Measurements from ENCODE around the gene TCHP. TPM values are rescaled to one million over a fixed set of nuclear protein-coding genes. Genes with fewer than 3 reads are reported as not detected.

TCHP gene
- polyA plus RNA-seq, 1 donor from 2014 or later = 12.8 TPM

DNA sequence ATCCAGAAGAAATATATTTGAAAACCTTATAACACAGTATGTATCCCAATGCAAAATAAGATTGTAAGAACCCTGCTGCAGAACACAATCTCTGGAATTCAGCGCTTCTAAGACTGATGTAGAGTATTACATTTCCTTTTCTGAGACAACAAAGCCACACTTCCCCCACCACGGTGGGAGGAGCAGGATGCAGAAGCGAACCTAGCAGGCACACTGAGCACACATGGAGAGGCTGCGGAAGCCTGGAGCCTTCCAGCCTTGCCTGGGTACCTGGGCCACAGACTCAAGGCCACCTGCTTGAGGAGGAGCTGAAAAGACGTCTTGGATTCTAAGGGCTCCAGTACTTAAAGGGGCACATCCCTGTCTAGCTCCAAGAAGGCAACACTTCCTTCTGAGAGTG is 46.4 kb downstream of the TCHP start:
- no peak for TF ChIP-seq SMC3 (conservative IDR thresholded peaks at IDR 0.05; ENCODE audit: poor library complexity)
- TF ChIP-seq MXI1 (conservative IDR thresholded peaks at IDR 0.05; ENCODE audit: poor library complexity, severe bottlenecking) = no peak
- TF ChIP-seq POLR2AphosphoS5 (IDR thresholded peaks at IDR 0.05) = no peak
- no peak for TF ChIP-seq RAD21 (conservative IDR thresholded peaks at IDR 0.05)
- no peak for TF ChIP-seq EP300 (conservative IDR thresholded peaks at IDR 0.05; ENCODE audit: poor library complexity, severe bottlenecking)
- TF ChIP-seq, protein P1, sequence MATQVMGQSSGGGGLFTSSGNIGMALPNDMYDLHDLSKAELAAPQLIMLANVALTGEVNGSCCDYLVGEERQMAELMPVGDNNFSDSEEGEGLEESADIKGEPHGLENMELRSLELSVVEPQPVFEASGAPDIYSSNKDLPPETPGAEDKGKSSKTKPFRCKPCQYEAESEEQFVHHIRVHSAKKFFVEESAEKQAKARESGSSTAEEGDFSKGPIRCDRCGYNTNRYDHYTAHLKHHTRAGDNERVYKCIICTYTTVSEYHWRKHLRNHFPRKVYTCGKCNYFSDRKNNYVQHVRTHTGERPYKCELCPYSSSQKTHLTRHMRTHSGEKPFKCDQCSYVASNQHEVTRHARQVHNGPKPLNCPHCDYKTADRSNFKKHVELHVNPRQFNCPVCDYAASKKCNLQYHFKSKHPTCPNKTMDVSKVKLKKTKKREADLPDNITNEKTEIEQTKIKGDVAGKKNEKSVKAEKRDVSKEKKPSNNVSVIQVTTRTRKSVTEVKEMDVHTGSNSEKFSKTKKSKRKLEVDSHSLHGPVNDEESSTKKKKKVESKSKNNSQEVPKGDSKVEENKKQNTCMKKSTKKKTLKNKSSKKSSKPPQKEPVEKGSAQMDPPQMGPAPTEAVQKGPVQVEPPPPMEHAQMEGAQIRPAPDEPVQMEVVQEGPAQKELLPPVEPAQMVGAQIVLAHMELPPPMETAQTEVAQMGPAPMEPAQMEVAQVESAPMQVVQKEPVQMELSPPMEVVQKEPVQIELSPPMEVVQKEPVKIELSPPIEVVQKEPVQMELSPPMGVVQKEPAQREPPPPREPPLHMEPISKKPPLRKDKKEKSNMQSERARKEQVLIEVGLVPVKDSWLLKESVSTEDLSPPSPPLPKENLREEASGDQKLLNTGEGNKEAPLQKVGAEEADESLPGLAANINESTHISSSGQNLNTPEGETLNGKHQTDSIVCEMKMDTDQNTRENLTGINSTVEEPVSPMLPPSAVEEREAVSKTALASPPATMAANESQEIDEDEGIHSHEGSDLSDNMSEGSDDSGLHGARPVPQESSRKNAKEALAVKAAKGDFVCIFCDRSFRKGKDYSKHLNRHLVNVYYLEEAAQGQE (IDR thresholded peaks at IDR 0.05; ENCODE audit: borderline replicate concordance) = no peak
- TF ChIP-seq EZH2 (IDR thresholded peaks at IDR 0.05; ENCODE audit: borderline replicate concordance, insufficient read depth, low read length, poor library complexity, severe bottlenecking) = no peak
- TF ChIP-seq, protein P2, sequence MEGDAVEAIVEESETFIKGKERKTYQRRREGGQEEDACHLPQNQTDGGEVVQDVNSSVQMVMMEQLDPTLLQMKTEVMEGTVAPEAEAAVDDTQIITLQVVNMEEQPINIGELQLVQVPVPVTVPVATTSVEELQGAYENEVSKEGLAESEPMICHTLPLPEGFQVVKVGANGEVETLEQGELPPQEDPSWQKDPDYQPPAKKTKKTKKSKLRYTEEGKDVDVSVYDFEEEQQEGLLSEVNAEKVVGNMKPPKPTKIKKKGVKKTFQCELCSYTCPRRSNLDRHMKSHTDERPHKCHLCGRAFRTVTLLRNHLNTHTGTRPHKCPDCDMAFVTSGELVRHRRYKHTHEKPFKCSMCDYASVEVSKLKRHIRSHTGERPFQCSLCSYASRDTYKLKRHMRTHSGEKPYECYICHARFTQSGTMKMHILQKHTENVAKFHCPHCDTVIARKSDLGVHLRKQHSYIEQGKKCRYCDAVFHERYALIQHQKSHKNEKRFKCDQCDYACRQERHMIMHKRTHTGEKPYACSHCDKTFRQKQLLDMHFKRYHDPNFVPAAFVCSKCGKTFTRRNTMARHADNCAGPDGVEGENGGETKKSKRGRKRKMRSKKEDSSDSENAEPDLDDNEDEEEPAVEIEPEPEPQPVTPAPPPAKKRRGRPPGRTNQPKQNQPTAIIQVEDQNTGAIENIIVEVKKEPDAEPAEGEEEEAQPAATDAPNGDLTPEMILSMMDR (IDR thresholded peaks at IDR 0.05; ENCODE audit: poor library complexity, severe bottlenecking) = no peak
- H3K4me2 ChIP-seq (ENCODE audit: low read length) = no peak overlapping the region

DNA sequence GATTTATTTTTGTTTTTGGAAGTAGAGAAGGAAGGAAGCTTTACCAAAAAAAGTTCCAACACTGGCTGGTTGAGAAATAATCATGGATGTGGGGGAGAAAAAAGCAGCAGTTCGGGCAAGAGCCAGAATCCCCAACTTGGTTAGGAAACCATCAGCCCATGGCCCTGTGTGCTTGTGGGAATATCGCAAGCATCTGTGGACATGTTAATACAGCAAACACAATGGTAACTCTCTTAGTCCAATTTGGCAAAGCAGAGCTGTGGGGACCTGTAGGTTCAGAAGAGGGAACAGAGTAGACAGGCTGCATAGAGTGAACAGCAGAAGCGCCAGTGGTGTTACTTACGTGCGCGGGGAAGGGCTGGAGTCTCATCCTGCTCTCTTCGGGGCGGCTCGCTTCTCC is 46.8 kb downstream of the TCHP start:
- Histone ChIP-seq H4K20me1 (ENCODE audit: insufficient read depth) (no peaks in the 10 kb centered on the region), H3K36me3 (ENCODE audit: insufficient read depth, low read length) (peaks cover 7% of the 10 kb centered on the region), H3F3A (ENCODE audit: insufficient read depth, low read length, poor library complexity, severe bottlenecking) (no peaks in the 10 kb centered on the region), H3K9me3 (ENCODE audit: low read length) (no peaks in the 10 kb centered on the region), H3K27ac (ENCODE audit: low read length) (no peak overlapping the region), H2AFZ (ENCODE audit: low read depth, low read length) (no peak overlapping the region), H3K4me3 (ENCODE audit: low read length) (no peak overlapping the region), H3K27me3 (ENCODE audit: insufficient read depth, low read depth, low read length) (no peaks in the 10 kb centered on the region), H3K9me2 (ENCODE audit: insufficient read depth, low read length) (no peaks in the 10 kb centered on the region), H3K4me2 (ENCODE audit: low read length) (no peak overlapping the region), H3K79me2 (replicated peaks; ENCODE audit: insufficient read depth, low read length) (no peaks in the 10 kb centered on the region), H3K9ac (ENCODE audit: low read length) (no peak overlapping the region)
- no peak for TF ChIP-seq TAF1 (IDR thresholded peaks at IDR 0.05; ENCODE audit: low read depth)
- no peak for TF ChIP-seq RAD21 (conservative IDR thresholded peaks at IDR 0.05)
- TF ChIP-seq SMC3 (conservative IDR thresholded peaks at IDR 0.05; ENCODE audit: poor library complexity) = no peak
- TF ChIP-seq, protein P1 (IDR thresholded peaks at IDR 0.05; ENCODE audit: borderline replicate concordance) = no peak
- no peak for TF ChIP-seq EZH2 (IDR thresholded peaks at IDR 0.05; ENCODE audit: borderline replicate concordance, insufficient read depth, low read length, poor library complexity, severe bottlenecking)

More for the DNA sequence above, 46.4 kb downstream of the TCHP start:
- Histone ChIP-seq H3K9me2 (ENCODE audit: insufficient read depth, low read length) (no peaks in the 10 kb centered on the region), H3K4me3 (ENCODE audit: low read length) (no peak overlapping the region), H3F3A (ENCODE audit: insufficient read depth, low read length, poor library complexity, severe bottlenecking) (no peaks in the 10 kb centered on the region), H3K9me3 (ENCODE audit: low read length) (no peaks in the 10 kb centered on the region), H3K36me3 (ENCODE audit: insufficient read depth, low read length) (peaks cover 7% of the 10 kb centered on the region), H3K27me3 (ENCODE audit: insufficient read depth, low read depth, low read length) (no peaks in the 10 kb centered on the region), H3K9ac (ENCODE audit: low read length) (no peak overlapping the region), H3K79me2 (replicated peaks; ENCODE audit: insufficient read depth, low read length) (no peaks in the 10 kb centered on the region), H3K27ac (ENCODE audit: low read length) (no peak overlapping the region), H4K20me1 (ENCODE audit: insufficient read depth) (no peaks in the 10 kb centered on the region), H2AFZ (ENCODE audit: low read depth, low read length) (no peak overlapping the region)
